ENCODE data around the gene LIAS. TPM values are rescaled to one million over a fixed set of nuclear protein-coding genes. Genes with fewer than 3 reads are reported as not detected.
"Not testable (repeated sequence)": the region's sequence is repeated elsewhere in the genome, so short reads cannot be mapped to it uniquely, and the experiment has no call there.

LIAS gene
- total RNA-seq, 2 experiments from 2014 or later, result 15.3 to 16.1 TPM

GRCh38 chr4:39505581-39505980 is 46.7 kb downstream of the LIAS start:
- Mint-ChIP-seq H3K27ac (no peak overlapping the region), H3K4me1 (ENCODE audit: low read depth) (no peaks in the 10 kb centered on the region), H3K36me3 (ENCODE audit: low read depth) (peaks cover 29% of the 10 kb centered on the region), H3K4me3 (no peak overlapping the region), H3K27me3 (ENCODE audit: low read depth) (no peaks in the 10 kb centered on the region), H3K9me3 (ENCODE audit: insufficient read depth) (no peaks in the 10 kb centered on the region)
- POLR2A ChIA-PET, result interaction anchor here (0.6 kb wide), 1 partner anchor 117 kb away, joined by 3 read pairs; no protein-coding TSS in a partner anchor
- CTCF ChIA-PET, result interaction anchor here (0.5 kb wide), 1 partner anchor 819 kb away, joined by 3 read pairs; no protein-coding TSS in a partner anchor
- ATAC-seq, result no peak
- no peak for DNase-seq

DNA sequence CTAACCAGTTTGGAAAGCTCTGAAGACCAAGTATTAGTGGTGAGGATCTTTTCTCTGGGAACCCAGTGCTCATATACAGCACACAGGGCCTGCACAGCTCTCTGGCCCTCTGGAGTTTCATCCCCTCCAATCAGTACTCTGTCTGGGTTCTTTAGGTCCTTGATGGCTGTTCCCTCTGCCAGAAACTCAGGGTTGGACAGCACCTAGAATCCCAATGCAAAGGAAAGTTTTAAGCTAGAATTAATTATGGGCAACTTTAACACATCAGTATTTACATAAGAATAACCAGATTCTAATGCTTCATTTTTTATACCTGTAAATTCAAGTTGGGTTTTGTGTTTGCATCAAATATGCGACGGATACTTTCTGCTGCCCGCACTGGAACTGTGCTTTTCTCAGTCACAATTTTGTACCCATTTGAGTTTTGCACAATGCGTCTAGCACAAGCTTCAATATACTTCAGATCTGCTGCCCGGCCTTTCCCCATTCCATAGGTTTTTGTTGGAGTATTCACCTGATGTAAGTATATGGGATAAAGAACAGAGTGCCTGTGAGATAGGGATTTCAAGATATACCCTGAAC is 51.6 kb downstream of the LIAS start:
- ChIA-PET CTCF (interaction anchor here (1.5 to 1.9 kb wide), 2 partner anchors 15 to 41 kb away, joined by 4 to 6 read pairs; no protein-coding TSS in a partner anchor), POLR2A (no interaction called here)
- Mint-ChIP-seq H3K4me1 (ENCODE audit: low read depth) (no peaks in the 10 kb centered on the region), H3K9me3 (ENCODE audit: insufficient read depth) (no peaks in the 10 kb centered on the region), H3K27ac (no peak overlapping the region), H3K4me3 (no peak overlapping the region), H3K27me3 (ENCODE audit: low read depth) (no peaks in the 10 kb centered on the region), H3K36me3 (ENCODE audit: low read depth) (peaks cover 20% of the 10 kb centered on the region)
- ATAC-seq (no peak), DNase-seq (no peak)

GRCh38 chr4:39514266-39514665 is 55.4 kb downstream of the LIAS start:
- H3K4me3 Mint-ChIP-seq; H3K27ac Mint-ChIP-seq; H3K27me3 Mint-ChIP-seq (ENCODE audit: low read depth); POLR2A ChIA-PET; ATAC-seq; DNase-seq; H3K4me1 Mint-ChIP-seq (ENCODE audit: low read depth); H3K9me3 Mint-ChIP-seq (ENCODE audit: insufficient read depth): not testable (repeated sequence)
- CTCF ChIA-PET, result interaction anchor here (1.2 kb wide), 1 partner anchor 45 kb away, joined by 3 read pairs; no protein-coding TSS in a partner anchor
- peaks cover 14% of the 10 kb centered on the region for H3K36me3 Mint-ChIP-seq (ENCODE audit: low read depth)

DNA sequence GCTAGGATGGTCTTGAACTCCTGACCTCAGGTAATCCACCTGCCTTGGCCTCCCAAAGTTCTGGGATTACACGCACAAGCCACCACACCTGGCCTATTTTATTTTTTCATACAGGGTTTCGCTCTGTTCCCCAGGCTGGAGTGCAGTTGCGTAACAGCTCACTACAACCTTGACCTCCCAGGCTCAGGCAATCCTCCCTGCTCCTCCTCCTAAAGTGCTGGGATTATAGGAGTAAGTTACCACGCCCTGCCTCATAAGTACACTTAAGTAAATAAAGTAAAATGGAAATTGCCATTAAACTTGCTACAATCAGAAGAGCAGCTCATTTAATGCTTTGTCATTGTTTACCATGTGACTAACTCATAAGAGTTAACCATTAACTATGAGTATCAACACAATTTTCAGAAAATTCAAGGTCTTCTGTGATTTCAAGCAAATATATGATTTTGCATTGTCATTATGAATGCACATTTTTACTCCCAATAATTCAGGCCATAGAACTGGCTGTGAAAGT is 56.1 kb downstream of the LIAS start:
- POLR2A ChIA-PET, result interaction anchor here (0.6 kb wide), 1 partner anchor 12 kb away, joined by 3 read pairs; no protein-coding TSS in a partner anchor
- no peak for ATAC-seq

DNA sequence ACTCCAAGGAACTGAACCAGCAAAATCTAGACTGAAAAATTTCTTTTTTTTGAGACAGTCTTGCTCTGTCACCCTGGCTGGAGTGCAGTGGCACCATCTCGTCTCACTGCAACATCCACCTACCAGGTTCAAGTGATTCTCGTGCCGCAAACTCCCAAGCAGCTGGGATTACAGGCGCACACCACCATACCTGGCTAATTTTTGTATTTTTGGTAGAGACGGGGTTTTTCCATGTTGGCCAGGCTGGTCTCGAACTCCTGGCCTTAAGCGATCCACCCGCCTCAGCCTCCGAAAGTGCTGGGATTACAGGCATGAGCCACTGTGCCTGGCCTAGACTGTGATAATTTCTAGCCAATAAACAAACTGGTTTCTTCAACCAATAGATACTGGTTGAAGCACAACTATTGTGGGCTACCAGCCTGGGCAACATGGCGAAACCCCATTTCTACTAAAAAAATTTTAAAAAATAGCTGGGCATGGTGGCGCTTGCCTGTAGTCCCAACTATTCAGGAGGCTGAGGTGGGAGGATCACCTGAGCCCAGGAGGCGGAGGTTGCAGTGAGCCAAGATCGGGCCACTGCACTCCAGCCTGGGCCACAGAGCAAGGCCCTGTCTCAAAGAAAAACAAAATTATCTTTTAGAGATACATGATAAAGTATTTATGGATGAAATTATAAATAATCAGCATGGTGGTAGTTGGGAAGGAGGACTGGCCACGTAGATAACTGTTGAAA is 57.0 kb downstream of the LIAS start:
- H3K9me3 Mint-ChIP-seq (ENCODE audit: insufficient read depth); ATAC-seq; CTCF ChIA-PET; POLR2A ChIA-PET; H3K4me1 Mint-ChIP-seq (ENCODE audit: low read depth); H3K36me3 Mint-ChIP-seq (ENCODE audit: low read depth); H3K27me3 Mint-ChIP-seq (ENCODE audit: low read depth); H3K27ac Mint-ChIP-seq; DNase-seq; H3K4me3 Mint-ChIP-seq: not testable (repeated sequence)

More for the DNA sequence above, 56.1 kb downstream of the LIAS start:
- Mint-ChIP-seq H3K36me3 (ENCODE audit: low read depth) (peaks cover 8% of the 10 kb centered on the region), H3K4me3 (no peak overlapping the region), H3K4me1 (ENCODE audit: low read depth) (no peaks in the 10 kb centered on the region), H3K9me3 (ENCODE audit: insufficient read depth) (no peaks in the 10 kb centered on the region), H3K27ac (no peak overlapping the region), H3K27me3 (ENCODE audit: low read depth) (no peaks in the 10 kb centered on the region)
- CTCF ChIA-PET, result interaction anchor here (1.2 kb wide), 1 partner anchor 45 kb away, joined by 3 read pairs; no protein-coding TSS in a partner anchor
- no peak for DNase-seq

GRCh38 chr4:39516407-39516966 is 57.6 kb downstream of the LIAS start:
- Mint-ChIP-seq H3K4me1 (ENCODE audit: low read depth) (no peaks in the 10 kb centered on the region), H3K4me3 (no peak overlapping the region), H3K9me3 (ENCODE audit: insufficient read depth) (no peaks in the 10 kb centered on the region), H3K36me3 (ENCODE audit: low read depth) (peaks cover 8% of the 10 kb centered on the region), H3K27ac (no peak overlapping the region), H3K27me3 (ENCODE audit: low read depth) (no peaks in the 10 kb centered on the region)
- ATAC-seq (no peak), DNase-seq (no peak)
- ChIA-PET POLR2A (no interaction called here), CTCF (no interaction called here)

DNA sequence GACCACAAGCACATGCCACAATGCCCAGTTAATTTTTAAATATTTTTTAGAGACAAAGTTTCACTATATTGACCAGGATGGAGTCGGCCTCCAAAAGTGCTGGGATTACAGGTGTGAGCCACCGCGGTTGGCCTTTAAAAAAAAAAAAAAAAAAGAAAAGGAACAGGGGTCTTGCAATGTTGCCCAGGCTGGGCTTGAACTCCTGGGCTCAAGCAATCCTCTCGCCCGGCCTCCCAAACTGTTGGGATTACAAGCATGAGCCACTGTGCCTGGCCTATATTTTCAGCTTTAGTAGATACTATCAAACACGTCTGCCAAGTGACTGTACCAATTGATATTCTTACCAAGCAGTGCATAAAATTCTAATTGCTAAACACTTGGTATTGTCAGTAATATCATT is 59.6 kb downstream of the LIAS start:
- ATAC-seq, result no peak
- ChIA-PET POLR2A (no interaction called here), CTCF (no interaction called here)
- Mint-ChIP-seq H3K36me3 (ENCODE audit: low read depth) (peaks cover 4% of the 10 kb centered on the region), H3K4me3 (no peak overlapping the region), H3K9me3 (ENCODE audit: insufficient read depth) (no peaks in the 10 kb centered on the region), H3K27ac (no peak overlapping the region), H3K4me1 (ENCODE audit: low read depth) (no peaks in the 10 kb centered on the region), H3K27me3 (ENCODE audit: low read depth) (no peaks in the 10 kb centered on the region)
- DNase-seq, result no peak

DNA sequence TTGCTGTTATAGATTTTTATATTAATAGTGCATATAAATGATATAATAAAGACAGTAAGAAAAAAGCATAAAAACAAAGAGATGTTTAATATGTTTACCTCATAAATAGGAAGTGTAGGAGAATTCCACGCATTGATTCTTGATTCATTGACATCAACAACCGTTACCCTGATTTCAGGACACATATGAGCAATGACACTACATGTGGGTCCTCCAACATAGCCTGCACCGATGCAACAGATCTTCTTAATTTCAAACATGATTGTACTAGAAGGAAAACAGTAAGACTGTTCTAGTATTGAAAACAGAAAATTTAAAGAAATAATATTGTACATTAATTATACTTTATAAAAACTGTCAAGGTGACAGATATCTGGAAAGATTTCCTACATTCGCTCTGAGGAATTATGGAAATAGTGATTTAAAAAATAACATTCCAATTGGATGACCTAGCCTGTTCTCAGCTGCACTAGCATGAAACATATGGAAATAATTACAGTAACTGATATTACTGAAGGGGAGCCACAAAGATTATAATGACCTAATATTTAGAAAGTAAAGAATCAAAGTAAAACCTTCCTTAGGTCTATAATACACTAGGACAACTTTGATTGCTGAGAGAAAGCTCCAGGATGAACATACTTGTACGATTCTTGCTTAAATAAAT is 62.5 kb downstream of the LIAS start:
- Mint-ChIP-seq H3K27me3 (ENCODE audit: low read depth) (no peaks in the 10 kb centered on the region), H3K4me1 (ENCODE audit: low read depth) (peaks cover 8% of the 10 kb centered on the region), H3K4me3 (no peak overlapping the region), H3K9me3 (ENCODE audit: insufficient read depth) (no peaks in the 10 kb centered on the region), H3K36me3 (ENCODE audit: low read depth) (peaks cover 2% of the 10 kb centered on the region), H3K27ac (no peak overlapping the region)
- no peak for DNase-seq
- ChIA-PET CTCF (no interaction called here), POLR2A (no interaction called here)
- ATAC-seq, result no peak

GRCh38 chr4:39522068-39522467 is 63.2 kb downstream of the LIAS start:
- peaks cover 5% of the 10 kb centered on the region for H3K36me3 Mint-ChIP-seq (ENCODE audit: low read depth)
- no peak overlapping the region for H3K27ac Mint-ChIP-seq
- ChIA-PET CTCF (no interaction called here), POLR2A (no interaction called here)
- H3K4me3 Mint-ChIP-seq, result no peak overlapping the region
- DNase-seq (no peak), ATAC-seq (no peak)
- no peaks in the 10 kb centered on the region for H3K9me3 Mint-ChIP-seq (ENCODE audit: insufficient read depth)
- H3K27me3 Mint-ChIP-seq (ENCODE audit: low read depth), result no peaks in the 10 kb centered on the region
- H3K4me1 Mint-ChIP-seq (ENCODE audit: low read depth), result peaks cover 13% of the 10 kb centered on the region

DNA sequence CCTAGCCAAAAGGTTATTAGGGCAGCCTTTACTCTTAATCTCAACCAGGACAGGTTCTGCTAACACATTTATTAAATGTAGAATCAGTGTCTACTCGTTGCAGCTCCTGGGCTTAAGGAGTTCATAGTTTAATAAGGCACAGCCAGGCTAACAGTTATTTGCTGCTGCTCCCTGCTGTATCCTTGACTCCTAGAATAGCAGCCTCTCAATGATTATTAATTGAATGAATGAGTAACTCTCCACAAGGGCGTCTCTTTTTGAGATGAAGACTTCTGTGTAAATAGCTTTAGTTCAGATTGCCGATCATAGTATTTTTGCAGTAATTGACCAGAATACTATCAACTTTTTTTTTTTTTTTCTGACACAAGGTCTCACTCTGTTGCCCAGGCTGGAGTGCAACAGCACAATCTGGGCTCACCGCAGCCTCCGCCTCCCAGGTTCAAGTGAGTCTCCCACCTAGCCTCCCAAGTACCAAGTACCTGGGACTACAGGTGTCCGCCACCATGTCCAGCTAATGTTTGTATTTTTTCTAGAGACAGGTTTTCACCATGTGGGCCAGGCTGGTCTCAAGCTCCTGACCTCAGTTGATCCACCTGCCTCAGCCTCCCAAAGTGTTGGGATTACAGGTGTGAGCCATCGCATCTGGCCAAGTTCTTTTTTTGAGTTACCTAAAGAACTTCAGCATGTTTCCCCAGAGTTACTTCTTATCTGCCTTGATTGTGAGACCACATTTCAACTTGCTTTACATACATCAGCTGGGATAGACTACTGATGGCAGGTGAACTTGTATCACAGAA is 65.5 kb downstream of the LIAS start:
- DNase-seq, result no peak
- peaks cover 3% of the 10 kb centered on the region for H3K36me3 Mint-ChIP-seq (ENCODE audit: low read depth)
- peaks cover 2% of the 10 kb centered on the region for H3K27me3 Mint-ChIP-seq (ENCODE audit: low read depth)
- POLR2A ChIA-PET, result interaction anchor here (0.8 kb wide), 1 partner anchor 66 kb away, joined by 3 read pairs; no protein-coding TSS in a partner anchor
- H3K27ac Mint-ChIP-seq, result no peak overlapping the region
- H3K4me1 Mint-ChIP-seq (ENCODE audit: low read depth), result peaks cover 20% of the 10 kb centered on the region
- CTCF ChIA-PET, result interaction anchor here (1.0 kb wide), 1 partner anchor 55 kb away, joined by 4 read pairs; no protein-coding TSS in a partner anchor
- H3K4me3 Mint-ChIP-seq, result no peak overlapping the region
- H3K9me3 Mint-ChIP-seq (ENCODE audit: insufficient read depth), result no peaks in the 10 kb centered on the region
- ATAC-seq, result no peak

All from activated CD8-positive, alpha-beta T cell treated with anti-CD3 and anti-CD28 coated beads, Interleukin-2, amount 10 ng/mL, durations not matched to agents 7 days and 5 days (primary cell).